Mesenchymal stem cell (in vitro differentiated cells and primary cell): ENCODE results near the gene RNF114.
"Not testable (repeated sequence)": the region's sequence is repeated elsewhere in the genome, so short reads cannot be mapped to it uniquely, and the experiment has no call there.

Source experiments
- DNase-seq: peaks from one replicate; pipeline ENCODE4 v3.0.0-alpha.2; 2013
- H2AFZ ChIP-seq: one replicate; pipeline ENCODE4 v1.6.1; 2013; ENCODE audit warnings: low read depth, mild to moderate bottlenecking, control low read depth, inconsistent platforms, low read length, moderate library complexity
- H2AK5ac ChIP-seq: 2 replicates; pipeline ENCODE4 v1.6.1; 2013; ENCODE audit warnings: low read length, moderate library complexity, mild to moderate bottlenecking, inconsistent platforms; ENCODE audit not compliant: severe bottlenecking
- H2BK120ac ChIP-seq: one replicate; pipeline ENCODE4 v1.6.1; 2013; ENCODE audit warnings: low read depth, mild to moderate bottlenecking, inconsistent platforms, low read length, moderate library complexity
- H2BK12ac ChIP-seq, 2 experiments: one replicate each; pipeline ENCODE4 v1.6.1; 2013; ENCODE audit warnings: inconsistent platforms in 2 of 2, low read length in 2 of 2, mild to moderate bottlenecking in 2 of 2, moderate library complexity in 2 of 2, control low read depth in 1 of 2
- H2BK15ac ChIP-seq: one replicate; pipeline ENCODE4 v1.6.1; 2013; ENCODE audit warnings: mild to moderate bottlenecking, low read depth, inconsistent platforms; ENCODE audit not compliant: poor library complexity, severe bottlenecking
- H2BK5ac ChIP-seq: 2 replicates; pipeline ENCODE4 v1.6.1; 2013; ENCODE audit warnings: low read depth, mild to moderate bottlenecking, low read length, control low read depth, inconsistent platforms; ENCODE audit not compliant: poor library complexity, severe bottlenecking
- H3K14ac ChIP-seq, 2 experiments: one replicate each; pipeline ENCODE4 v1.6.1; 2013; ENCODE audit warnings: inconsistent platforms in 2 of 2, low read length in 2 of 2, control low read depth in 1 of 2, mild to moderate bottlenecking in 1 of 2, moderate library complexity in 1 of 2
- H3K18ac ChIP-seq, 2 experiments: one replicate each; pipeline ENCODE4 v1.6.1; 2013; ENCODE audit warnings: inconsistent platforms in 2 of 2, low read length in 2 of 2, control low read depth in 1 of 2, low read depth in 1 of 2, mild to moderate bottlenecking in 1 of 2
- H3K23ac ChIP-seq, 2 experiments: one replicate each; pipeline ENCODE4 v1.6.1; 2013; ENCODE audit warnings: inconsistent platforms in 2 of 2, low read length in 2 of 2, mild to moderate bottlenecking in 2 of 2, moderate library complexity in 2 of 2, control low read depth in 1 of 2
- H3K27ac ChIP-seq: 2 replicates; pipeline ENCODE4 v1.5.1; 2013; ENCODE audit warnings: mild to moderate bottlenecking, moderate library complexity, low read length, control low read depth, inconsistent platforms; ENCODE audit not compliant: poor library complexity, severe bottlenecking
- H3K27me3 ChIP-seq, 2 experiments: 2 replicates each; pipeline versions ENCODE4 v1.6.1 to v1.7.0; 2013; ENCODE audit warnings: low read length in 2 of 2, mild to moderate bottlenecking in 2 of 2, moderate library complexity in 2 of 2, control low read depth in 1 of 2, inconsistent platforms in 1 of 2; ENCODE audit not compliant: control insufficient read depth in 1 of 2, insufficient read depth in 1 of 2
- H3K36me3 ChIP-seq, 2 experiments: 2 replicates each; pipeline versions ENCODE4 v1.6.1 to v1.7.0; 2013; ENCODE audit warnings: low read length in 2 of 2, control low read depth in 1 of 2, inconsistent platforms in 1 of 2, low read depth in 1 of 2, mild to moderate bottlenecking in 1 of 2; ENCODE audit not compliant: insufficient read depth in 2 of 2, control insufficient read depth in 1 of 2
- H3K4ac ChIP-seq, 2 experiments: one replicate each; pipeline ENCODE4 v1.6.1; 2013; ENCODE audit warnings: inconsistent platforms in 2 of 2, low read length in 2 of 2, mild to moderate bottlenecking in 2 of 2, moderate library complexity in 2 of 2, control low read depth in 1 of 2, low read depth in 1 of 2
- H3K4me1 ChIP-seq: 2 replicates; pipeline ENCODE4 v1.6.1; 2013; ENCODE audit warnings: low read depth, low read length, control low read depth; ENCODE audit not compliant: control insufficient read depth, insufficient read depth
- H3K4me2 ChIP-seq: 2 replicates; pipeline ENCODE4 v1.6.1; 2013; ENCODE audit warnings: low read length, mild to moderate bottlenecking, inconsistent platforms; ENCODE audit not compliant: poor library complexity, severe bottlenecking
- H3K4me3 ChIP-seq, 2 experiments: 2 replicates each; pipeline versions ENCODE4 v1.5.1 to v1.7.0; 2013; ENCODE audit warnings: low read length in 2 of 2, mild to moderate bottlenecking in 2 of 2, control low read depth in 1 of 2, low read depth in 1 of 2; ENCODE audit not compliant: insufficient read depth in 1 of 2
- H3K79me1 ChIP-seq: replicated peaks from 2 replicates; pipeline ENCODE4 v1.6.1; 2013; ENCODE audit warnings: mild to moderate bottlenecking, control low read depth, low read length, inconsistent platforms; ENCODE audit not compliant: poor library complexity, severe bottlenecking
- H3K9ac ChIP-seq: 2 replicates; pipeline ENCODE4 v1.7.0; 2013; ENCODE audit warnings: mild to moderate bottlenecking, low read length, moderate library complexity
- H3K9me3 ChIP-seq: 2 replicates; pipeline ENCODE4 v1.7.0; 2013; ENCODE audit warnings: mild to moderate bottlenecking, low read length; ENCODE audit not compliant: control insufficient read depth
- H4K8ac ChIP-seq: one replicate; pipeline ENCODE4 v1.6.1; 2013; ENCODE audit warnings: inconsistent platforms, mild to moderate bottlenecking, low read length, moderate library complexity
- H4K91ac ChIP-seq: one replicate; pipeline ENCODE4 v1.6.1; 2013; ENCODE audit warnings: mild to moderate bottlenecking, low read length, inconsistent platforms
- WGBS: methylation state at CpG from one replicate; pipeline ENCODE4 v1.1.7; 2013; ENCODE audit warnings: mixed read lengths; 5-methylcytosine and 5-hydroxymethylcytosine counted together

RNF114 gene

GRCh38 chr20:49990271-49990720 is 54.1 kb downstream of the RNF114 start:
- 25% methylated on average over 9 of the region's 9 CpGs for WGBS

GRCh38 chr20:49993301-49993751 is 57.1 kb downstream of the RNF114 start:
- peak overlapping the region in 1 of 2 experiments; percentile 42 for H2BK12ac ChIP-seq
- DNase-seq = no peak
- 87% methylated on average over 6 of the region's 6 CpGs for WGBS

More at GRCh38 chr20:49990271-49990720, 54.1 kb downstream of the RNF114 start:
- Histone ChIP-seq H2AFZ (peak overlapping the region; percentile 55), H3K14ac (no peak overlapping the region), H2AK5ac (peak overlapping the region; percentile 49), H2BK120ac (peak overlapping the region; percentile 98), H2BK5ac (no peak overlapping the region), H3K36me3 (peaks cover 0 to 12% of the 10 kb centered on the region in 2 experiments), H4K8ac (peak overlapping the region; percentile 96), H3K9me3 (no peaks in the 10 kb centered on the region), H2BK12ac (peak overlapping the region; percentile 92 to 98), H3K4me3 (no peak overlapping the region), H3K4me2 (no peak overlapping the region), H3K23ac (no peak overlapping the region), H3K4ac (peak overlapping the region; percentile 86 to 90), H3K27ac (no peak overlapping the region), H3K9ac (peak overlapping the region; percentile 60), H3K18ac (peak overlapping the region; percentile 91 to 96), H3K27me3 (no peaks in the 10 kb centered on the region), H4K91ac (peak overlapping the region; percentile 96), H2BK15ac (peak overlapping the region; percentile 8), H3K4me1 (peaks cover 42% of the 10 kb centered on the region), H3K79me1 (peaks cover 6% of the 10 kb centered on the region)
- peak; percentile 56 for DNase-seq

GRCh38 chr20:49995586-49995985 is 59.4 kb downstream of the RNF114 start:
- no peak overlapping the region for H4K8ac ChIP-seq
- H4K91ac ChIP-seq = no peak overlapping the region
- no peaks in the 10 kb centered on the region for H3K9me3 ChIP-seq
- DNase-seq = no peak
- H3K4me3 ChIP-seq = no peak overlapping the region
- no peaks in the 10 kb centered on the region for H3K36me3 ChIP-seq
- no peaks in the 10 kb centered on the region for H3K79me1 ChIP-seq
- H2BK5ac ChIP-seq = no peak overlapping the region
- H3K14ac ChIP-seq = no peak overlapping the region
- H2AFZ ChIP-seq = no peak overlapping the region
- H2AK5ac ChIP-seq = no peak overlapping the region
- no peaks in the 10 kb centered on the region for H3K4me1 ChIP-seq
- no peak overlapping the region for H3K4ac ChIP-seq
- no peaks in the 10 kb centered on the region for H3K27me3 ChIP-seq
- H3K4me2 ChIP-seq = no peak overlapping the region
- WGBS = 91% methylated on average over 2 of the region's 3 CpGs
- no peak overlapping the region for H2BK15ac ChIP-seq
- H3K27ac ChIP-seq = no peak overlapping the region
- no peak overlapping the region for H3K18ac ChIP-seq
- no peak overlapping the region for H2BK120ac ChIP-seq
- H3K23ac ChIP-seq = no peak overlapping the region
- no peak overlapping the region for H2BK12ac ChIP-seq
- no peak overlapping the region for H3K9ac ChIP-seq

More at GRCh38 chr20:49993301-49993751, 57.1 kb downstream of the RNF114 start:
- no peak overlapping the region for H3K9ac ChIP-seq
- peak overlapping the region in 1 of 2 experiments; percentile 30 for H3K4ac ChIP-seq
- H3K23ac ChIP-seq = no peak overlapping the region
- H3K4me3 ChIP-seq = no peak overlapping the region
- H3K36me3 ChIP-seq = peaks cover 0 to 1% of the 10 kb centered on the region in 2 experiments
- H3K9me3 ChIP-seq = no peaks in the 10 kb centered on the region
- peaks cover 19% of the 10 kb centered on the region for H3K4me1 ChIP-seq
- H3K14ac ChIP-seq = no peak overlapping the region
- H3K27ac ChIP-seq = no peak overlapping the region
- no peak overlapping the region for H4K8ac ChIP-seq
- no peak overlapping the region for H4K91ac ChIP-seq
- no peak overlapping the region for H3K4me2 ChIP-seq
- H2AFZ ChIP-seq = no peak overlapping the region
- H3K27me3 ChIP-seq = no peaks in the 10 kb centered on the region
- no peak overlapping the region for H2BK5ac ChIP-seq
- H3K79me1 ChIP-seq = no peaks in the 10 kb centered on the region
- no peak overlapping the region for H2BK15ac ChIP-seq
- peak overlapping the region in 1 of 2 experiments; percentile 19 for H3K18ac ChIP-seq
- no peak overlapping the region for H2AK5ac ChIP-seq
- no peak overlapping the region for H2BK120ac ChIP-seq

DNA sequence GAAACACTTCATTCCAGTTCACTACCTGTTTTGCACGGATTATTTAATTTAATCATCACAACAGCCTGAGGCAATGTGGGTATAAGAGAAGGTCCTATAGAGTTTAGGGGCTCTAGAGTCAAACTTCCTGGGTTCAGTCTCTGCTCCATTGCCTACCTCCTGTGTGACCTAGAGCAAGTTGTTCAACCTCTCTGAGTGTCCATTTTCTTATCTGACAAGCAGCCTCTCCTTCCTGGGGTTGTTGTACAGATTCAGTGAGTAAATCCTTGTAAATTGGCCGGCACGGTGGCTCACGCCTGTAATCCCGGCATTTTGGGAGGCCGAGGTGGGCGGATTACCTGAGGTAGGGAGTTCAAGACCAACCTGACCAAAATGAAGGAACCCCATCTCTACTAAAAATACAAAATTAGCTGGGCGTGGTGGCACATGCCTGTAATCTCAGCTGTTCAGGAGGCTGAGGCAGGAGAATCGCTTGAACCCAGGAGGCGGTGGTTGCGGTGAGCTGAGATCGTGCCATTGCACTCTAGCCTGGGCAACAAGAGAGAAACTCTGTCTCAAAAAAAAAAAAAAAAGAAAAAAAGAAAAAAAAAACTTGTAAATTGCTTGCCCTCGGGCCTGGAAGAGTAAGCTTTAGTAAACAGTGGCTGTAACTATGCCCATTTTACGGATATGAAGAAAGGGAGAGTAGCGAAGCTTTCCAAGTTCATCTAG is 62.4 kb downstream of the RNF114 start:
- not testable (repeated sequence) for H3K27ac ChIP-seq, H2BK15ac ChIP-seq, H3K79me1 ChIP-seq, H3K9ac ChIP-seq, H3K4me3 ChIP-seq, H3K36me3 ChIP-seq, H3K4me2 ChIP-seq, H2AFZ ChIP-seq, H3K4me1 ChIP-seq, H3K23ac ChIP-seq, H2BK5ac ChIP-seq, H2BK120ac ChIP-seq, H3K27me3 ChIP-seq, H4K91ac ChIP-seq, H3K14ac ChIP-seq, H3K18ac ChIP-seq, H3K9me3 ChIP-seq, H4K8ac ChIP-seq, H2BK12ac ChIP-seq, H2AK5ac ChIP-seq, H3K4ac ChIP-seq, DNase-seq
- 92% methylated on average over 13 of the region's 15 CpGs for WGBS
